ENCODE results near the gene LGALSL.

Gene LGALSL

GRCh38 chr2:64472881-64473280 lies 18.9 kb downstream of the LGALSL start:
- DNase-seq = no peak

DNA sequence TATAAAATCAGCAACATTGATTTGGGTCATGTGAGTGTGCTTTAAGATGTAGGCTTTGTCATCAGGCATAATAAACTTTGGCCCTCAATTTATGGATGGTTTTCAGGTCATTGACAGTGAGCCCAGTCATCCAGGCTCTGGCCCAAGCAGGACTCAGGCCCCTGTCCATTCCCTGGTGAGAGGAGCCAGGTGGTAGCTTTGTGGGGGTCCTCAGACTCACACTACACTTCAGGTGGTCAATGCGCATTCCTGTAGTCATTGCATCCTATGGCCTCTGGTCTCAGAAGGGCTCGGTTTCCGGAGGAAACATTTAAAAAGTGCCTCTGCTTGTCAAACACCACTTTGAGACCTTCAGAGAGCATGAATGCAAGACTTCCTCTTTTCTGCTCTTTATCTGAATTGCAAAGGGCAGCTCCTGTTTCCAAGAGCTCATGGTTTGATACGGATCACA lies 20.2 kb downstream of the LGALSL start:
- peak; percentile 93 to 94 for DNase-seq

DNA sequence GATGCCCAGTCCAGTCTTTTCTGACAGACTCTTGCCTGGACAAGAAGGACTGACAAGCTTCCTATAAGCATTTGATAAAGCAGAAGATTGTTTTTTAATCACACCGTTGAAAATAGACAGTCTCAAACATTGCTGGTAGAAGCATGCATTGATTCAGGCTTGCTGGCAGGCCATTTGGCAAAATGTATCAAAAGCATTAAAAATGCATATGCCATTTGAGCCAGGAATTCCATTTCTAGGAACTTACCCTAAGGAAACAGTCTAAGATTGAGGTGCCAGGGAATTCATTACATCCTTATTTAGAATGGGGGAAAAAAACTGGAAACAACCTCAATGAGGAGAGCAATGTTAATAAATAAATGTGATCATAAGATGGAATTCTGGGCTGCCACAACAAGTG lies 20.7 kb downstream of the LGALSL start:
- no peak for DNase-seq

DNA sequence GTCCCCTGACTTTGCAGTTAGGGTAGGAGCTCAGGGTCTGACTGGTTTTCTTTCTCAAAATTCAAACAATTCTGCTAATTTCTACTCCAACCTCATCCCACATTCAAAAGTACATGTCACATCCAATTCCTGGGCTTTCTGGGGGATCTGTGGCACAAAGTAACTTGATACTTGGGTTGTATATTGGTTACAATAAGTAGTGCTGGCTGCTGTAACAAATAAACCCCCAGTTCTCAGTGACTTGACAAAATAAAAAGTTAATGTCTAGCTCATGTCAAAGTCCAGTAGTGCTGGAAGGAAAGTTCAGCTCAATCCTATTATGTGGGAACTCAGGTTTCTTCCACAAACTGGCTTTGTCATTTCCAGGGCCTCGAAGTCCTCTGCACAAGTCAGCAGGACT lies 23.1 kb downstream of the LGALSL start:
- DNase-seq = no peak

DNA sequence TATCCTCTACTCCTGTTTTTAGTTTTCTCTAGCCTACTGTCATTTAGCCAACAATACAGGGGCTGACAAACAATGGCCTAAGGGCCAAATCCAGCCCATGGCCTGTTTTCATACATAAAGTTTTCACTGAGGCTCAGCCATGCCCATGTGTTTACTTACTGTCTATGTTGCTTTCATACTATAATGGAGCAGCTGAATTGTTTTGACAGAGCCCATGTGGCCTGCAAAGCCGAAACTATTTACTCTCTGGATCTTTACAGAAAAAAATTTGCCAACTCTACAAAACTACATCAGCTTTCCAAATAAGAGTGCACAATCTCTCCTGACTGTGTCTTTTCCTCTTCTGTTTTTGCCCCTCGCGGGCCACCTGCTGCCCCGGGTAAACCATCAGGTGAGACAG lies 24.0 kb downstream of the LGALSL start:
- no peak for DNase-seq

DNA sequence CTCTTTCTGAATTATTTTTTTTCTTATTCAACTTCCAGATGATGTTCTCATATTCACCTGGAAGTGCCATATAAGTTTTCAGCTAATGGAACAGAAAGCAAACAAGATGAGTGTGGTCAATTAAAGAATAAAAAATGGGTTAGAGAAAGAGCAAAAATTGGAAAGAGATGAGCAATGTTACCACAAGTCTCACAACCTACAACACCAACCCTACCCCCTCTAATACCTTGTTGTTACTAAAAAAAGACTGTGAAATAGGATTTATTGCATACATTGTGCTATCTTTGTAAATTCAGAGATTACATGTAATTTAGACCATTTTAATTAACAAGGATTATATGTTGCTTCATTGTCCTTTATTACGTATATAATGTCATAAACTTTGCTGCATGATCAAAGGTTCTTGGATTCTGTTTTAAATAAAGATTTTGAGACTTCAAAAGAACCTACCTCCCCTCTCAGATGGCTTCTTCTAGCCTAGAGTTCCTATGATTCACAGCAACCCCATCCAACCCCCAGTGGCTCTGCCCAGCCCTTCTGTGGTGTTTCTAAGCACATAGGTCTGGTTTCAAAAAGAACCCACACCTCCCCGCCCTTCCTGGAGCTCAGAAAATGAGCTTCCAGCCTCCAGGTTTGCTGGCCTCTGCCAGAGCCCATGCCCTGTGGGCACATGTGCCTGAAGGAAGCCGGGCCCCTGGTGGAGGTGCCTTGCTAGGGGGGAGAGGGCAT lies 24.7 kb downstream of the LGALSL start:
- no peak for DNase-seq

DNA sequence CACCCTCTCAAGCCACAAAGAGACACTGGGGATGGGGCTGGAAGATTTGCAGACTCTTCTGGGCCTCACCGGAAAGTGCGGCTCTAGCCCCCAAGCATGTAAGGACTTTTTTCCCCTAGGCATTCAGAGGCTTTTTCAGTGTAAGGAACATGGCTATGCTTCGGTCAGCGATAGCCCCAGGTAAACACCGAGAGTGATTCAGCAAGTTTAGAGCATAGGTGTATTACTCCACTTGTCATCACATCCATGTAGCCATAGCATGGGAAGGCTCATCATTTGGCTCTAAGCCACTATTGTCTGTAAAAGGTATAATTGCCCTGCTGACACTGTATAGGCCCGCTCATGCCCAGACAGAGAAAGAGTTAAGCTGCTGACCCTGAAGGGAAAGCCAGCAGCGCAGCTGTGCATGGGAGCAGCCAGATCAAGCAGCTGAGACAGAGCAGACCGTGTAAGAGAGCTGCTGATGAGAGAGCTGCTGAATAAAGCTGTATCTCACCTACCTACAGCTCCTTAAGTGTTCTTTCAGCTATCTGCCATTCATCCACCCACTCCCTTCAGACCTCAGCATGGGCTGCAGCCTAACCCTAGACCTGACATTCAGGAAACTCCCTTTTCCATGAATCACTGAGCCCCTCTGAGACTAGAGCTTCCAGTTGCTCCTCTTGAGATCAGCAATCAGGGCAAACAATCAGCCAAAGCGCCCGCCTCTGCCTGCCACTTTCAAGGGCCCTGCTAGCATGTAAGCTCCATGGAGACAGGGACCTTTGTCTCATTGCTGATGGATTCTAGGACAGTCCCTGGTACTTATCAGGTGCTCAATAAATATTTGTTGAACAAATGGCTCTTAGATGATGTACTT lies 25.5 kb downstream of the LGALSL start:
- DNase-seq = no peak

- DNase-seq = no peak
These were observed 27.7 kb downstream of the LGALSL start for GRCh38 chr2:64481665-64482064.

- no peak for DNase-seq
These were observed 28.3 kb downstream of the LGALSL start for GRCh38 chr2:64482243-64482642.

- no peak for DNase-seq
These were observed 29.0 kb downstream of the LGALSL start for GRCh38 chr2:64482765-64483504.

DNA sequence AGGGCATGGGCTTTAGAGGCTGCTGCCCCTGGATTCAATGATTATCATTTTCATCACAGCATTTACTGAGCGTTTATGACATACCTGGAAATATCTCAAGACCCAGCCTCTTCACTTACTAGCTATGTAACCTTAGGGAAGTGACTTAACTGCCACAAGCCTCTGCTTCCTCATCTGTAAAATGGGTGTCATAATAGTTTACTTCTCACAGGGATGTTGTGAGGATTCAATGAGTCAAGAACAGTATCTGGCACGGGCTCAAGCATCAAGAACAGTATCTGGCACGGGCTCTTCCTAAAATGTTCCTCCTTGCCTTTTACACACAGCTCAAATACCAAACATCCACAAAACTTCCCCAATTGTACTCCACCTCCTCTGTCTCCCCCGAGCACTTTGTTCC lies 31.4 kb downstream of the LGALSL start:
- DNase-seq = peak in 1 of 2 experiments; percentile 19

- DNase-seq = no peak
These were observed 32.0 kb downstream of the LGALSL start for GRCh38 chr2:64485961-64486360.

DNA sequence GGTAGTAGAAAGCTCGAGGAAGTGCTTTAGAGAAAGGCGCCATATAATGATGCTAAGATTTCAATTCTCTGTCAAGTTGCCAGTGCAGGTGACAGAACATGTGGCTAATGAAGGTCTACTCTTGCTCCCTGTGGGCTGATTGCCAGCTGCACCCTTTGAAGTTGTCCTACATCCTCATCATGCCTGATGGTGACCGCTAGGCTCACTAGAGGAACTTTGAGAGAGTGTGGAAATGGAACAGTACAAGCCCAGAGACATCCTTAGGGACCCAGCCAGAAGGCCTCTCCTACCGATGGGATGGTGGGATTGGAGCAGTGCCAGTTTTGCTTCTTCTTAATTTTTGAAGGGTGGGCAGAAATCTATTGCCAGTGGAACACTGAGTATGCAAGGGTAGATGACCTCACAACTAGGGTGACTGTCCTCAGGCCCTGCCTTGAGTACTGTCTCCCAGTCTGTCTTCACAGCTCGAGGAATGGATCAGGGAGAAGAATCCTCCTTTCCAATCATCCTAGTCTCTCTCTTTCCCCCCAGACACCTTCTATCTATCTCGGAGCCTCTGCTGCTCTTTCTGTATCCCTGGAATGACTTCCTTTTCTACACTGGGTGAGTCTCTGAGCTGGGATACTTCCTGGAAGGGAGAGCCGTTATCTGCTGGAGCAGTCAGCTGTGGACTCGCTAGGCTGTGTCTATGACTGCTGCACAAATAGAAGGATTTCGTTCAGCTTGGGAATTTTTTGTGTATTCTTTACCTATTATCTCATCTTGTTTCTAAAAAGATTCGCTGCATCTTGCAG lies 33.5 kb downstream of the LGALSL start:
- no peak for DNase-seq

DNA sequence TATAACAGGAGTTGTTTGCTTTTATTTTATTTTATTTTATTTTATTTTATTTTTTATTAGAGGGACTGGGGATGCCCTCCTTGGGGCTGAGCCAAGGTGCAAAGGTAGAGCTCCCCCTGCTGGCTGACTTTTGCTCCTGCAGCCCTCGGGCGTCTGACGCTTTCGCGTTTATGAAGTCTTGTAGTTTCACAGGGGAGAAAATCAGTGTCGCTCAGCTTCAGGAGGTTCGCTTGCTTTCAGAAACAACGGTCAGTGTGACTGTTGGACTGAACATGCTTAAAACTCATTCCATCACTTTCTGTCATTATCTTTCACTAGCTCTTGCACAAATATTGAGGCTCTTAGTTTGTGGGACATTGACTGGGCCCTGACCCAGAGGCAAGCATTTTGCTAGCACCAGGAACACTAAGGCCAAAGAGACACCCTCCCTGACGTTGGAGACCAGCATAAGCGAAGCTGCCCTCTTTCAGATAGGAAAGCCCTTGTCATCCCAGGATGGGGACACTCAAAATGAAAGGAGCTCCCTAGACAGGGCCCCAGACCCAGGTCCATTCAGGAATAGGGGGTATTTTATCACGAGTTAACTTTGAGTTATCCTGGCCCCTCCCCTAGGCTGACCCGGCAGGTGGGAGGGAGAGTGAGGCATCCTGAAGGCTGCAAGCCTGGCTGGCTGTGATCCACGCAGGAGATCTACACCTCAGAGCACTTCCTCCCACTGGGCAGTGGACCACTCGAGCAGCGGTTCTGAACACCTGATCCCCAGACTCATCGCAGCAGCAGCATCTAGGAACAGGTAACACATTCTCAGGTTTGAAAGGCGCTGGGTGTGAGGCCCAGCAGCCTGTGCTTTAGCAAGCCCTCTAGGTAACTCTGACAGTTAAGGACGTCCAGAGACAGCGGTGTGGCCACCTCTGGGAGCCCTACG lies 34.4 kb downstream of the LGALSL start:
- DNase-seq = peak; percentile 65 to 75

- DNase-seq = peak in 1 of 2 experiments; percentile 28
These were observed 35.3 kb downstream of the LGALSL start for GRCh38 chr2:64489081-64489751.

DNA sequence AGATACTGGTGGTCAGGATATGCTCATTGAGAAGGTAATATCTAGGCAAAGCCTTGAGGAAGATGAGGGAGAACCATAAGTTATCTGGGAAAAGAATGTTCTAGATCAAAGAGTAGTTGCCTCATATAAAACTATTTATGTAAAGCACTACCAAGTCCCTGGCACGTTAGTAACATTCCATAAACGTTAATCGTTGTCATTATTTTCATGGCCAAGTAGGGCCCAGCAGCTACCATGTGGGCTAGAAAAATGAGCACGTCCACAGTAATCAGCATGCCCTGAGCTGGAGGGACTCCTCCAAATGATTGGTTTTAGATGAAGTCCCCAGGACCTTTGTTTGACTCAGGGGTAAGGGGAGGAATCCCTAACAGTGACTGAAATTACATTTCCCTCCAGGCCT lies 37.5 kb downstream of the LGALSL start:
- no peak for DNase-seq

- no peak for DNase-seq
These were observed 38.3 kb downstream of the LGALSL start for GRCh38 chr2:64492272-64492671.

GRCh38 chr2:64492821-64493220 lies 38.9 kb downstream of the LGALSL start:
- DNase-seq = no peak

DNA sequence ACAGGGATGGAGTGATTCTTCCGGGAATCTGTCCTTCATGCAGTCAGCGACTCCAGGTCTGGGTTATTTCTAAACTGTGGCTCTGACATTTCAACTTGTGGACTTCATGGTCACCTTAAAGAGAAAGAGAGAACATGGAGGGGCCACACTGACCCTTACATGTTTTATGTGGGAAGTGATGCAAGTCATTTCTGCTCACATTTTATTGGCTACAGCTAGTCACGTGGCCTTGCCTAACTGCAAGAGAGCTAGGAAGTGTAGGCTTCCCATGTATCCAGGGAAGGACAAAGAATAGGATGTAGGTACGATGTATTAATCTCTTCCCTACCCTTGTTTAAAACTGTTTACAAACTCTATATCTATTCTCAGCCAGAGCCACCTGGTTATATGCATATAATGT lies 39.8 kb downstream of the LGALSL start:
- DNase-seq = no peak

- DNase-seq = no peak
These were observed 44.5 kb downstream of the LGALSL start for GRCh38 chr2:64498438-64498837.

DNA sequence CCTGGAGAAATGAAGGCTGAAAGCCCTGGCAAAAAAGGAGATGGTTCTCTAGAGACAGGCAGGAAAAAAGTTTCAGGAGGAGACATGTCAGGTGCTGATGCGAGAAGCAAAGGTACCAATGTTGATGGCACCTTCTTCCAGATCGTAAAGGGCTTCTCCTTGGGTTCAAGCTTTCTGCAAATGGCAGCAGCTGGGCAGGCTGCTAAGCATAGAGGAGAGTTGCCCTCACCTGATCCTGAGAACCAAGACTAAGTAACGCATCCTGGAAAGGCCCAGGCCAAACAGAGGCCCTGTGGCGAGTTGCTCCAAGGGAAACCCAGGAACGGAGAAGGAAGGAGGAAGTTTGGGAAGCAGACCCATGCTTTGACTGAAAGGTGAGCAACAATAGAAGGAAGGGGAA lies 46.6 kb downstream of the LGALSL start:
- no peak for DNase-seq

Measured in Kasumi-1 (cell line).